ENCODE results near the gene MEF2D.

The MEF2D gene

DNA sequence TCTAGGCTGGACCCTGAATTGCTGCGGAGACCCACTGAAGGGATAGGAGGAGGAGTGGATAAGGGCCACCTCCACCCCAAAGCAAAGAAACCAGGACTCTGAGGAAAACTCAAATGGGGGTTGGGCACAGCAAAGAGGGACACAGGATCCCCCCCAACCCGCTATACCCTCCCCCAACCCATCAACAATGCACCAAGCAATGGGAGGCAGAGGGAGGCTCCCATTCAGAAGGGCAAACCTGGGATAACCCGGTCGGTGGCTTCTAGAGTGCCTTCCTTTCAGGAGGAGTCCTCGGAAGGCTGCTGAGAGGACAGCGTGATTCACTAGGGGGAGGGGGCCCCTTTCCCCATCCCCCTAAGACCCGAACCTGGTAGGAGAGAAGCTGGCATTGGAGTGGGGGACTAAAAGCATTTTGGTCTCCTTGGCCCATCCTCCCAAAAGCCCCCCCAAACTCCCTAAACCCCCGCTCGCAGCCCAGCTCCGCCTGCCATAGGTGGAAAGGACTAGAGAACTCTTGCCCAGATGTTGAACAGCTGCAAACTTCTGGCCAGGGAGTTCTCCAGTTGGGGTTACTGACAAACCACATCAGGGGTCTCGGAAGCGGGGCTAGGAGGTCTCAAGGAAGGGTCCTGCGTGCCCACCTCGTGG lies 1.3 kb downstream of the MEF2D start:
- no peak for DNase-seq

DNA sequence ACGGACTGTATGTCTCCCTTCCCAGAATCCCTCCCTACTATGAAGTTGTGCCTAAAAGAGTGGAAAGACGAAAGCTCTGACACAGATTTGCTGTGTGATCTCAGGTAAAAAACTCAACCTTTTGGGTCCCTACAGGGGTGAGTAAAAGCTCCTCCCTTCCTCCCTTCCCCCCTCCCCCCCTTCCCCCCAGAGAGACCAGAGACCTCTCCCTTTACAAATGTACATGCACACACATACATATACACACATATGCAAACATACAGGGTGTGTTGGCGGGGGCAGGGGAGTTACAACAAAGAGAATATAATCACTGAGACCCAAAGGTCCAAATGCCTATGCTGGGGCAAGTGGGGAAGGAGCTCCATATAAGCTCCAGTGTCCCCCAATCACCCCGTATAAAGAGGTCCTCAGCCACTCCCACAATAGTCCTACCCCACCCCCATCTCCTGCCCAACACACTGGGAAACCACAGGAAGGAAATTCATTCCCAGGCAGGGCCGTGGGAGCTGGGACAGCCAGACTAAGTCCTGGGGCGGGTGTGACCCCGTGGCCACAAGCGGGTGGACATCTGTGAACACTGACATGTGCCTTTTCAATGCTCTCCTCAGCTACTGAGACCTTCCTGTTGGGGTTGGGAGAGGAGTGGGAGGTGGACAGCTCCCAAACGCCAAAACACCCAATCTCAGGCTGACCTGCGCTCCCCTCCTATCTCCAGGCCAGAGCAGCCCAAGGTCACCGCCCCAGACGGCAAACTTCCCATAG lies 2.0 kb downstream of the MEF2D start:
- DNase-seq, result no peak

DNA sequence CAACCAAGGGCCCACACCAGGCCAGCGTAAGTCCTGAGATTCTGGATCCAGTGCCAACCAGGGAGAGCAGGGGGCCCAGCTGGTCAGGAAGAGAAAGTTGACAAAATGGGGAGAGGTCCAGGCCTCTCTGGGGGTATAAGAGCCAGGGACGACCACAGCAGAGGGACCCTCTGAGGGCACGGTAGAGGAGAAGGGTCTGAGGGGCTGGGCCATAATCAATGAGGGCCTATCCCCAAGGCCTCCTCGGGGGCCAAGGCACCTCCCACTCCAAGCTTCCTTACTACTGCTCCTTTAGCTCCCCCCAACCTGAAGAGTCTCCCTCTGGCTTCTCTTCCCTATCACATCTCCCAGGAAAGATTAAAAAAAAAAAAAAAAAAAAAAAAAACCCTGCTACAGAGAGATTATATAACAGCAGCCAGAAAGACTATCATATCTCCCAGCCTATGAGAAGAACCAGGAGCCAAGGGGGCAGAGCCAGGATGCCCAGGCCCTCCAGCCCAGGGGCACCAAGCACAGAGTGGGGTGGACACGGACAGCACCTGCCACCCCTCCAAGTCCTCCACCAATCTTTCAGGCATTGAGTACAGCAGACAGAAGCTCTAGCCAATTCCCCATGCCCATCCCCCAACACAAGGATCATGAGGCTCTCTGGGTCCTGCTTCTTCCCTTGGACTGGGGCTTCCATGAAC lies 2.7 kb downstream of the MEF2D start:
- DNase-seq, result no peak

DNA sequence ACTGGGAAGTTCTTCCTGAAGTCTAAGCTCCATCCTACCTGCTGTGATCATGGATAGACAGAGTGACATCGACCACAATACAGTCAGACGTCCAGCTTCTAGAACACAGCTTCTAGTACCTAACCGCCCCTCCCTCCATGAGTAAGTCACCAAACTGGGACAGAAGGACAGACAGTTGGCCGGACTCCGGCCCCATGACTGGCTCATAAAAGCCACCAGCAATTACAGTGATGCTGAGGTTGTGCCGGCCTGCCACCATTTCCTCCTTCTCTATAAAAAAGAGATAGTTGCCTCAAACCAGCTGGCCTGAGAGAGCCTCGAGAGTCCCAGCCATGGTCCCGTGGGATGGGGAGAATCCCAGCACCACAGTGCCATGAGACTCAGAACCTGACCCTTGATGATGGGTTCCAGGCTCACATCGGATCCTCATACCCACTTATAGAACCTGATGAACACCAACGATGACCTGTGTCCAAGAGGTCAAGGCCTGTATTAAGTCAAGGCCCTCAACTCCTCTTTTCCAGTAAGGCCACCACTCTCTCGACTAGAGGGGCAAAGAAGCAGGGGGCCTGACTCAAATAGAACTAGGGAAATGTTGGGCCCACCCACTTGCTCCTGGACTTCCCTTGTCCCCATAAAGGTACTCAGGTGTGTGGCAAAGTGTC lies 3.4 kb downstream of the MEF2D start:
- DNase-seq, result no peak

DNA sequence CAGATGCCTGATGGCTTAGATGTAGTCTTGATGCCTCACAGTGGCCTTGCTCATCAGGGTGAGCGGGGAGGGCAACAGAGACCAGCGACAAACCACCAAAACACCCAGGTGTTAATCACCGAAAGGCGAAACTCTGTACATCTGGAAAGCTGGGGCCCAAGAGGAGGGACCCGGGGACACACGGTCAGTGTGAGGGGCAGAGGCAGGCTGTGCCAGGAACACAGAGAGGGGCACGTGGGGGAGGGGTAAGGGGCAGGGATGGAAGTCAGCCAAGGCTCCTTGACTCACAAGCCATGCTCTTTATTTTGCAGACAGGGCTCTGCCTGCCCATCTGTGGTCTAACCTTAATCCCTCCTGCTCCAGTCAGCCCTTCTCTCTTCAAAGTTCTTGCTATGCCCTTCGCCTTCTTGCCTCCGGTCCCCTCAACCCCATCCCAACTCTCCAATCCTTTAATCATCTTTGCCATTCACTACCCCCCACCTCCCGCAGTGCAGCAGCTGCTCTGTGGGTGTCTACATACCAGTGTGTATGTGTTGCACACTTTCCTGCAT lies 4.3 kb downstream of the MEF2D start:
- no peak for DNase-seq

DNA sequence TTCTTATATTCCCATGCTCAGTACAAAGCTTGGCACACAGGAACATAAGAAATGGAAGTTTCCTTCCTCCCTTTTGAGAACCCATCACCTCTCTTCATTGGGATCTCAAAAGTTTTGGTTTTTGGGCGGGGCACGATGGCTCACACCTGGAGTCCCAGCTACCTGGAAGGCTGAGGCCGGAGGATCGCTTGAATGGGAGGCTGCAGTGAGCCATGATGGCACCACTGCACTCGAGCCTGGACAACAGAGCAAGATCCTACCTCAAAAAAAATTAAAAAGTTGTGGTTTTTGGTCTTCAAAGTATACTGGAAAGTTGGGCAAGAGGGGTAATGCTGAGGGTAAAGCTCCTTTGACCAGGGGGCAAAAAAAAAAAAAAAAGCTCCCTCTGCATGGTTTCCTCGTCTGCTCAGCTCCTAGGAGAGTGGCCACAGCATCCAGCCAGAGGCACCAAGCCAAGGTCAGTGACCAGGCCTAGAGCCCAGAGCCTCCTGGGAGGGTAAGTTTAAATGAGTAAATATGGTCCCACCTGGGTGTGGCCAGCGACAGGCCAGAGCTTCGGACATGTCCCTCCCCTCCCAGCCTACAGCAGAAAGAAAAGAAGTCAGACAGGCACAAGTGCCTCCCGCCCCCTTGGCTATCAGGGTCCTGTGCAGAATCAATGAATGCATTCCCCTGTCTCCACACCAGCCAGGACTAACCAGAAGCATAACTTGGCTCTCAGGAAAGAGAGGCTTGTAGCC lies 5.0 kb downstream of the MEF2D start:
- no peak for DNase-seq

DNA sequence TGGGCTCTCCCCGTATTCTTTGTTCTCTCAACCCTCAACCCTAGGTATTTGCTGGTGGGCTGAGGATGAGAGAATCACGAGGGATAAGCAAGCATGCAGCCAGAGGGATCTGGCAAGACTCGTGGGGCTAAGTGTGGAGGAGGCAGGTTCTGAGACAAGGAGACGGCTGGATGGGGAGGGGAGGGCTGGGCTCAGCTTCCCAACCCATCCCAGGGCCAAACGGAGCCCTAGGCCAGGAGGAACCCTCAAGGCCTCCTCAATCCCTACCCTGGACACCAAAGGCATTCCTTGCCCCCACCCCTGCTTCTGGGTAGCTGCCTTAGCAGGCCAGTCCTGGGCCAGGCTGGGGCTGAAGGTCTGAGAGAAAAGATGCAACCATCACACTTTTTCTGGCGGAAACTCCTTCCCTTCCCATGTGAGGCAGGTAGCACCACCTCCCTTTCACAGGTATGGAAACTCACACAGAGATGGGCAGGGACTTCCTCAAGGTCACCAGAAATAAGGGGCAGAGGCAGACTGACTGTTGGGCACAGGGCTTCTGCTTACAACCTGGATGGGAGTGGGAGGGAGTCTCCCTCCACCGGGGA lies 6.2 kb downstream of the MEF2D start:
- DNase-seq, result no peak

DNA sequence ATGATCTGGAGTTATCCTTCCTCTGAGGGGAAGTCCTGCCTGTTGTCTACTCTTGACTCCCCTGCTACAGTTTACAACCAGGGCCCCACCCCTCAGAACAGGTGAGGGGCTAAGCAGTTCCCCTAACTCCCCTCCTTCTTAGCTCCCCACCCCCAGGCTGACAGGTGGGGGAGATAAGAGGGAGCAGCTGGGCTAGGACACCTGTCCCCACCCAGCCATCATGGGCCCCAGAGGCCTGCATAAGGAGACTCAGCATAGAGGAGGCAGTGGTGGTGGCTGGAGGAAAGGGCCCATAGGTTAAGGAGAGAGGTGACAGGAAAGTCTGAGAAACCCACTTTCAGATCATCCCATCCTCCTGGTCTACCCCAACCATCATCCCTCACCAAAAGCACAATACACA lies 6.8 kb downstream of the MEF2D start:
- no peak for DNase-seq

DNA sequence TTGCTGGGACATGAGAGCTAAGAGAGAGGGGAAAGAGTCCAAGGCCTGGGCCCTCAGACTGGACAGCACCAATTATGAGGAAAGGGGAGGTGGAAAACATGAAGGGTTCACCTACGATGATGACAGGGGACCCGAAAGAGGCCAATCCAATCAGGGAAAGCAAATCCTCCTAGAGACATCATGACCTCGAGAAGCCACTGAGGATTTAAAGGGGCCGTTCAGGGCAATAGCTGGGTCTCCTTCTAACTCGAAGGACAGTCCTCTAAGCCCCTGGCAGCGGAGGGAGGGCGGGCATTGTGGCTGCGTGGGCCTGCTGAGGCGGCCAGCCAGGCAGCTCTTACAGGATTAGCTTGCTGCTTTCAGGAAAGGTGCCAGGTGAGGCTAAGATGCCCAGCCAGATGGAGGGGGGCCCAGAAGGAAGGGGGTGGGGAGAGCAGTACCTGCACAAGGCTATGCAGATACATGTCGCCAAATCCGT lies 7.4 kb downstream of the MEF2D start:
- no peak for DNase-seq

DNA sequence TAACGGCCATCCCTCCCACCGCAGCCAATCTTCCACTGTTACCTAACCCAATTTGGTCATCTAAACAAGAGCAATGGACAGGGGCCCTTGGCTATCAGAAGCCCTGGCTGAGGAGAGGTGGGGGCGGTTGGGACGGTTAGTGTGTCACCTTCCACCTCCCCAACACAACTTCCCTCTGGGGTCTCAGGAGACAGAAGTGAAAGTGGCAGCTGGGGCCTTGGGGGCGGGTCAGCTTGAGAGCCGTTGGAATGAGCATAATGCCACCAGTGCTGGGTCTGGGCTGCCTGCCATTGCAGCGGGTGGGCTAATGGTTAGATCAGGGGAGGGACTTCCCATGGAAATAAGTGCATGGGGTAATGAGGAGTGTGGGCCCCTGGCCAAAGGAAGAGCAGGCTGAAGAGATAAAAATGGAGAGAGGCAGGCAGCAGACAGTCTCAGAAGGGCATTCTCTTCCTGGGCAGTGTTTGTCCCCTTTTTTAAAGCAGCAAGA lies 7.9 kb downstream of the MEF2D start:
- no peak for DNase-seq

DNA sequence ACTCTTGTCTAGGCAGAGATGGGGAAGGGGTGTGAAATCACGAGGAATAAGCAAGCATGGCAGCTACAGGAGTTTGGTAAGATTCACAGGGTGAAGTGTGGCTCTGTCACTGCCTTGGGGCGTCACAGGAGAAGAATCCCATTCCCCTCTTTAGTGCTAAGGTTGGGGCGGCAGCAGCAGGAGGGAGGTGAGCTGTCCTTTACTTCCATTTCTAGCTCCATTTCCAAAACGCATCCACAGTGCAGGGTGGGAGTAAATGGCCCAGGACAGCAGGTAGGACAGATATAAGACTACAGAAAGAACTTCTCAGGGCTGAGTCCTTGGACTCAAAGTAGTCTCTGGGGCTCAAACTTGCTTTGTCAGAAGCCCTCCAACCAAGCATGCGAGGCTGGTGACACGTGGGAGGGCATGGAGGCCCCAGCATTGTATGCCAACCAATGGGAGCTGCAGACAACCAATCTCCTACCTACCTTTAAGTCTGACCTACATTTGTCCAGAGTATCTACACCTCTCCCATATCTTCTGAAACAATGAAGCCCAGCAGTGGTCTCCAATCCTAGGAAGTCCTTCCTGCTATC lies 8.5 kb downstream of the MEF2D start:
- no peak for DNase-seq

DNA sequence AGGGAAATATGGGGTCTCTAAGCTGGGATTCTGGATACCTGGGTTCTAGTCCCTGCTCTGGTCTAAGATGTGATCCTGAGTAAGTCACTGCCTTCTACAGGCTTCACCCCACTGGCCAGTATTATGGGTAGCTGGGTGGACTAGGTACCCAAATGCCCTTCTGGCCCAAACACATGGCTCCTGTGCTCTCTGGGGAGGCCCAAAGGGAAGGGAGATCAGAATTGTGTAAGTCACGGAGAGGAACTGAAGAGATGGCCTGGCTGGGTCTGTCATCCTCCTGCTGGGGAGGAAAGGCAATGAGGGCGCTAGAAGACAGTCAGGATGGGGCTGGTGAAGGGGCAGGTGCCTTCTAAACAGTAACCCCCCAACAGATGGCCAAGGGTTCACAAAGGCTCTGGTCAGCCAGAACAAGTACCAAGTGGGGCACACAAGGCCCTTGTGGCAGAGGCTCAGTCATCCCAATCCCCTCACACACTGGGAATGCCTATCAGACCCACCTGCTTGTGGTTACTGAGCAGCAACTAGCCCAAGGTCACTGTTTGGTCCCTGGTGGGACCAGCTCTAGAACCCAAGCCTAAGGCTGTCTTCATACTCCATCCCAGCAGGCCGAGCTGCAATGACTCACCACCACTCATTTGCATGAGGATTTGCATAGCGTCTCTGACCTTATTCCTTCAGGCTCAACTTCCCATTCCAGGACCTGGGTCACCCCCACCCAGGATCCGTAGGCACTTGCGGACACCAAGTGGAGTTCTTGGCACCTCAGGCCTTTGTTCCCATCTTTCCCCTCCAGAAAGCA lies 9.2 kb downstream of the MEF2D start:
- DNase-seq, result no peak

DNA sequence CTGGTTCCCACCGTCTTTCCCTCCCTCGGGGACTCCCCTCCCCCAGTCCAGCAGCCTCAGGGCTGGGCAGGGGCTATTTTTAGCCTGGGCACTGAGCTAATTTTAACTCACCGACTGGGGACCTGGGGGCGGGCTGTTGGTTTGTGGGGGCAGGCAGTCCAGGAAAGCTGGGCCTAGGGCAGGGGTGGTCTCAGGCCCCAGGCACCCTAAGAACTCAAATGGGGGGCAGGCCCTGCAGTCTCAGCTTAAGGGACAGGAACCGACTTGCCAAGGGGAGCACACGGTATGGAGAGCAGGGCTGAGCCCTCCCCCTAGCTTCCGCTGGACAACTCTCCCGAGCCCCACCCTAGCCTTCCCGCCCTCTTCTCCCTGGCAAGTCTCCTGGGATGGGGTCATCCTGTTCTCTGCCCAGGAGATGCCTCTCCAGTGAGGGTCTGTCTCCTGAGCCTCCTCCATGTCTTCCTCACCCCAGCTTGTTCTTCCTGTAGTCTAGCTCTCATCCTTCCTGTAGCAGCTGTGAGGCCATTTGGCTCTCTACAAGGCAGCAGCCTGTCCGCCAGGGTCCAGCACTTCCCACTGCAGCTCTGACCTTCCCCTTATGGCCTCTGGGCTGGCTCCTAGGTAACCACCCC lies 10.1 kb downstream of the MEF2D start:
- no peak for DNase-seq

DNA sequence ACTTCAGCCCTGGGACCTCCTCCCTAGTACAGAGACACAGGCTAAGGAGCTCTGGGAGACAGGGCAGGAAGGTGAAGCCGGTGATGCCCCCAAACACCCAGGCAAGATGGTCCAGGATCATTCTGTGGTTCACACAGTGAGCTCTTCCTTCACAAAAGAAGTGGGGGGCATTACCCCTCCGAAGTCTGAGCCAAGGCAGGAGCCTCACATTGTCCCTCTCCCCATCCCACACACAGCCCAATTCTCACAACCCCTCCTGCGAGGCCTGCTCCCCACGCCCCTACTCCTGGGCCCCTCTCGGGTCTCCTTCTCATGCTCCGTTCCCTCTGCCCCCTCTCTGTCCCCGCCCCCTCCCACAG lies 10.7 kb downstream of the MEF2D start:
- DNase-seq, result no peak

DNA sequence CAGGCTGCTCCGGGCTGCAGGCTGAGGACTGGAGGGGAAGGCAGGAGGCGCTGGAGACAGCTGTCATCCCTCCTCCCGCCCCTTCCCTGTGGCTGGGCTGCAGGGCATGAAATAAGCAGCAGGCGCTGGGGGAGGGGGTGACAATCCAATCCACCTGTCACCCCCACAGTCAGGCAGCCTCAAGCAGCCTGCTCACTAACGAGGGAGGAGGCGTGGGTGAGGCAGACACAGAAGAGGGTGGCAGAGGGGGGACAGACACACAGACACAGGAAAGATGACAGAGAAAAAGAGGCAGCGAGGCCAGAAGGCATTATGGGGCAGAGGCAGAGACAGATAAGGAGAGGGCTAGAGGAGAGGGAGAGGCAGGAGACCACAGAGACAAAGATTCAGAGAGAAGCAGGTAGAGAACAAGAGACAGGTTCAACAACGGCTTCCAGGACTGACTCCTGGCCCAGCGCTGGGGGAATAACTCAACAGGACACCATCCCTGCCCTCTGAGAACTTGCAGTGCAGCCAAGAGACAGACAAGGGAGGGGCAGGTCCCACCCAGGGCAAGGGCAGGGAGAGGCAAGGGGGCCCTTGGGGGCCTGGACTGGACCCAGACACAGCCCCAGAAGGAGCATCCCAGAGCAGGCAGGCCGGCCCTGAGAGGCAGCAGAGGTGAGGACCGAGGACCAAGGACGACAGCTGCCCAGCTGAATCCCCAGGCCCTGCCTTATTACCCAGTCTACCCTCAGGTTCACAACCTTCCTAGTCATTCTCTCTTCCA lies 11.2 kb downstream of the MEF2D start:
- DNase-seq, result no peak

DNA sequence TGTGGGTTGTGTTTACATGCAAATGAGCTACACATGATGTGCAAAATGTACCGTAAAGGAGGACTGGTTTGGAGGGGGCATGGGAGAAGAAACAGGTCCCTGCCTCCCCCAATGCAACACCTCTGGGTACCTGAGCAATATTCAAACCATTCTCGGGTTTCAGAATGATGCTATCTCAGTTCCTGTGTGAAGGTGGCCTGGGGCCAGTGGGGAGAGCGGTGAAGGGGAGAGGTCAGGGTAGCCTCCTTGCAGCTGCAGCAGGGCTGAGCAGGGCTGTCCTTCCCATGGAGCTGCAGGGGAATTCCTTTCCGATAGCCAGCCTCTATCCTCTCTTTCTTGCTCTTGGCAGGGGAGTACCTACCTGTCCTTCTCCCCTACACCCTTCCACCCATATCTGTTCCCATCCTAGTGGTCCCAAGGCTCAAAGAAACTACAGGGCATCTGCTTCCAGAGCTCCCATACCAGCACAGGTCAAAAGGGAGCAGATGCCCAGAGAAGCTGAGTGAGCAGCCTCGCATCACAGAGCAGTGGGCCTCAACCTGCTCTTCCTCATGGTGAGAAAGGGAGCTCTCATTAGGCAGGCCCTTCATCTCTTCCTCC lies 11.9 kb downstream of the MEF2D start:
- DNase-seq, result no peak

DNA sequence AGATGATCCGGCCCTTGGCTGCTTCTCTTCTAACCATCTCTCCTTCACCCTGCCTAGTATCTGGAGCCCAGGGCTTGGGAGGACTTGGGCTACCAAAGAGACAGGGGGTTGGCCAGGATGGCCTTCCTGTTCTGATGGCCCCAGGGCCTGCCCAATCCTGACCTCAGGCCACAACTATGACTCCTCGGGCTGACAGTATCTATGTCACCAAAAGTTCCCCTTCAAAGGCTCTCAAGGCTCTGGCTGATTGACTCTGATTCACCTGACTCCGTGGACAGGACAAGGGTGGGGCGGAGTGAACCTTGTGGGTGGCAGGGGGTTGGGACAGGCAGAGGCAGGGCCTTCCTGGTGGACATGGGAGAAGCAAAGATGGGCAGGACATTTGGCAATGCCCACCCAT lies 12.7 kb downstream of the MEF2D start:
- no peak for DNase-seq

DNA sequence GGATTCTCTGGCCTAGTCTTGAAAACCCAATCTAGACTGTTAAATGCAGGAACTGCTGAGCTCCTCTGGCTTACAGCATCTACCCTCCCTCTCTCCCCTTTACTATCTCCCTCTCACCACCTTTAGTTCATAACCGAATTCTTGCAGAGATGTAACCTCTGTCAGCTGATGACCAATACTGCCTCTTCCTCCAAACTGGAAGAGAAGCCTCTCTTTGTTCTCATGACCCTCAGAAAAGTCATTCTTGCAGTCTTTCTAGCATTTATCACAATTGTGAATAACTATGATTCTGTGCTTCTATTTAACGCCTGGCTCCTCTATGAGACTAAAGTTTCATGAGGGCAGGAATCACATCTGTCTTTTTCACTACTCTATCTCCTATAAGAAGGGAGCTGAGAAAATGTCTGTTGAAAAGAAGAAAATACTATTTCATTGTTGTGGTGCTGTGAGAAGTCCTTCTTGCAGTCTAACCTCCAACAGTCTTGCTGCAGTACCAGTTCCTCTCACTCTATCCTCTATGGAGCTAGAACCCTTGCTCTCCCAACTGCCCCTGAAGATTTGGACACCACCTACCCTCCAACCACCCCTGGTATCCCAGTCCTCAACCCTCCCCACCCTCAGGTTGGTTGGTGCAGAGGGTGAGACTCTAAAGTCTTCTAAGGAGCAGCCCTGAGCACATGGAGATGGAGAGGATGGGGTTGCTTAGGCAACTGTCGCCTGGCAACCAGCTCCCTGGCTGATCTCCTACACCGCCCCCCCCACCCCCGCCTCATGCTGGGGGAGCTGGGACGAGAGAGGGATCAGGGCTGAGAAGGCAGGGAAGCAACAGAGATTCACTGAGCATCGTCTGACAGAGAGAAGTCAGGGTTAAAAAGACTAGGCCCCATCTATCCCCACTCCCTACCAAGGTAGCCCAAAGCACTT lies 13.9 kb downstream of the MEF2D start:
- DNase-seq, result no peak

Measured in NCI-H748 treated with DMSO at 0.1 percent for 48 hours (cell line).